HG03066 (cell line): ENCODE results near the gene MRPL12.

Source experiments
- ATAC-seq: cut with Tn5 transposase; IDR thresholded peaks from one replicate; pipeline ENCODE4 v1.9.1; 2021; ENCODE audit warnings: low read depth; ENCODE audit not compliant: unreplicated experiment

Gene MRPL12

DNA sequence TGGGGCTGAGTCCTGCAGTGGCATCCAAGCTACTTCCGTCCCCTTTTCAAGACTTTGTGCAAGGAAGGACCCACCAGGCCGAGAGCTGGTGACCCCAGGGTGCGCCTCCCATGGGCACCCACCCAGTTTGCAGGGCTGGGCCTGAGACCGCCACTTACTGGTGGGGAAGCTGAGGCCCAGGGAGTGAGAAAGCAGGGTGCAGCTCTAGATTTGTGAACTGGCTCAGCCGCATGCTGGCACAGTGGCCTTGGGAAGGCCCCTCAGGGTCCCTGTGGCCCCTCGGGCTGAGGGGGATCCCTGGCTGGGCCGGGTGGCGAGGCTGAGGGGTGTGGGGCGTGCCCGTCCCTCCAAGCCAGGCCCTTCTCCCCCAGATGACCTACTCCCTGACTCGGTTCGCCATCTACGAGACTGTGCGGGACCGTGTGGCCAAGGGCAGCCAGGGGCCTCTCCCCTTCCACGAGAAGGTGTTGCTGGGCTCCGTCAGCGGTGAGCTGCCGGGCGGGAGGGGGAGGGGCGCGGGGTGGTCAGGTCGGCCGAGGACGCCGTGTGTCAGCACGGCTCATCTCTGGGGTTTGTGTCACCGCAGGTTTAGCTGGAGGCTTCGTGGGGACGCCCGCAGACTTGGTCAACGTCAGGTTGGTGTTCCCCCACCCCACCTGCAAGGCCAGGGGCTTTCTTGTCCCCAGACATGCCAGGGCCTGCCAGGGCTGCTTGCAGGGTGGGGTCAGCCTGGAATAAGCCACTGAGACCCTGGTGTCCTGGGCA is 12.1 kb downstream of the MRPL12 start:
- ATAC-seq: no peak

DNA sequence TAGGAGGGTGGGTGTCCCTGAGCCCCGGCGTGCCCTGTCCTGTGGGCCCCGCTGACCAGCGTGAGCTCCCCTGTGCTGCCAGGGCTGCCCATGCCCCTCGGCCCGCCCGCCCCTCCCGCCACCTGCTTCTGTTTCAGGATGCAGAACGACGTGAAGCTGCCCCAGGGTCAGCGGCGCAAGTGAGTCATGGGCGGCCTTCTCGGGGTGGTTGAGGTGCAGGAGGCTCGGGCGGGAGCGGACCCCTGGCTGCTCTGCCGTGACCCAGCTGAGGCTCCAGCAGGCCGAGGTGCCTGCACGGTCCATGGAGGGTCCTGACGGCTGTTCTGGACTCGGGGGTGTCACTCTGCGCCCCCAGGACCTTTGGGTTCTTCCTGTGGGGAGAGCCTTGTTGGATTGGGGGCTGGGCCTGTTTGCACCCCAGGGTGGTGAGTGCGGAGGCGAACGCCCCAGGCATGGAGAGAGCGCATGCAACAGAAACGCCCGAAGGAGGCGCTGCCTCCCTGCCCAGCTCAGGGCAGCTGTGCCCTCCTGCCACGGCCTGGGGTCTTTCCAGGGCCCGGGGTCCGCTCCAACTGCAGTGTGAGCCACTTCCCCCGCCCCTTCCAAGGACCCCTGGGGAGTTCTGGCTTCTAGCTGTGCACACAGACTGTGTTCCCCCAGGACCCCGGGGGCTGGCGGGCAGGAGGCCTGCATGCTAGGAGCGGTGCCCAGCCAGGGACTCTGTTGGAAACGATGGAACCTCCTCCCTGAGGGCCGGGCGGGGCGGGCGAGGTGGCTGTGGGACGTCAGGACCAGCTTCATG is 12.9 kb downstream of the MRPL12 start:
- ATAC-seq: no peak

DNA sequence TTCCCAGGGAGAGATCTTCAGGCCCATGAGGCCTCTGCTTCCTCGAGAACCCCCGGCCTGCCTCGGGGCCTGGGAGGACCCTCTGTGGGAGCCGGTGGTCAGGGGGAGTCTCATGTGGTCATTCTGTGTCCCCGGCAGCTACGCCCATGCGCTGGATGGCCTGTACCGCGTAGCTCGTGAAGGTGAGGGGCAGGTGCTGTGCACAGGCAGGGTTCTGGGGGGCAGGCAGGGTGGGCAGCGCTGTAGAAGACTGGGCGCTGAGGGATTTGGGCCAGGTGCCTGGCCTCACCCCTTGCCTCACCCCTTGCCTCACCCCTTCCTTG is 13.5 kb downstream of the MRPL12 start:
- no peak for ATAC-seq

DNA sequence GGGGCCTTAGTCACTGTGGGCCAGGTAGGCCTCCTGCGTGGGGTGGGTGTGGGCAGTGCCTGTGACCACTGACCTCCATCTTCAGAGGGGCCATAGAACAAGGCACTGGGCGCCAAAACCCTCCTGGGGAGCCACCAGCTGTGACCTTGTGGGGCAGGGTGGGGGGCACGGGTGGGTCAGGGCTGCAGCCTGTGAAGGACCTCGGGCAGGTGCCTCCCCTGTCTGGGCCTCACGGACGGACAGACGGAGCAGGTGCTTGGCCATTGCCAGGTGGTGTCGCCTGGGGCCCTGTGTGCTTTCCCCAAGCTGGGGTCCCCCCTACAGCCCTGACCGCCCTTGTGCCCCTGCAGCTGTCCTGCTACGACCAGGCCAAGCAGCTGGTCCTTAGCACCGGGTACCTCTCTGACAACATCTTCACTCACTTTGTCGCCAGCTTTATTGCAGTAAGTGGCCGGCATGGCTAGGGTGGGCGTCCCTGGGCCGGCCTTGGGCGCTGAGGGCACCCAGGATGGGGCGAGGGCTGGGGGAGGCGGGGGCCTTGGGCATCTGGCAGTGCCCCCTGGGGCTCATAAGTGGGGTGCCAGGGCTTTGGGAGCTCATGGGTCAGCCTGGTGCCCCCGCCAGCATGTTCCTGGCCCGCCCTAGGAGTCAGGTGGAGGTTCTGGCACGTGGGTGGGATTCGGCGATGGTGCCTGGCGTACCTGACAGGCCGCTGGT is 14.0 kb downstream of the MRPL12 start:
- no peak for ATAC-seq

DNA sequence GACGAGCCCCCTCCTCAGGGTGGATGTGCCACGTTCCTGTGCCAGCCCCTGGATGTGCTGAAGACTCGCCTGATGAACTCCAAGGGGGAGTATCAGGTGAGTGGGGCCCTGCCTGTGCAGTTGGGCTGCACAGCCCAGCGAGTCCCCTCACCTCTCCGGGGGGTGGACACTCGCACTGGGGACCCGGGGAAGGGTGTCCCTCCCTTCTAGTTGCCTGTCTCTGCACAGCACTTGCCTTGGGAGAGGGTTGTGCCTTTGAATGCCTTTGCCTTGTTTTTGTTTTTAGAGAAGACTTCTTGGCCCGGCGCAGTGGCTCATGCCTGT is 14.6 kb downstream of the MRPL12 start:
- ATAC-seq: no peak

DNA sequence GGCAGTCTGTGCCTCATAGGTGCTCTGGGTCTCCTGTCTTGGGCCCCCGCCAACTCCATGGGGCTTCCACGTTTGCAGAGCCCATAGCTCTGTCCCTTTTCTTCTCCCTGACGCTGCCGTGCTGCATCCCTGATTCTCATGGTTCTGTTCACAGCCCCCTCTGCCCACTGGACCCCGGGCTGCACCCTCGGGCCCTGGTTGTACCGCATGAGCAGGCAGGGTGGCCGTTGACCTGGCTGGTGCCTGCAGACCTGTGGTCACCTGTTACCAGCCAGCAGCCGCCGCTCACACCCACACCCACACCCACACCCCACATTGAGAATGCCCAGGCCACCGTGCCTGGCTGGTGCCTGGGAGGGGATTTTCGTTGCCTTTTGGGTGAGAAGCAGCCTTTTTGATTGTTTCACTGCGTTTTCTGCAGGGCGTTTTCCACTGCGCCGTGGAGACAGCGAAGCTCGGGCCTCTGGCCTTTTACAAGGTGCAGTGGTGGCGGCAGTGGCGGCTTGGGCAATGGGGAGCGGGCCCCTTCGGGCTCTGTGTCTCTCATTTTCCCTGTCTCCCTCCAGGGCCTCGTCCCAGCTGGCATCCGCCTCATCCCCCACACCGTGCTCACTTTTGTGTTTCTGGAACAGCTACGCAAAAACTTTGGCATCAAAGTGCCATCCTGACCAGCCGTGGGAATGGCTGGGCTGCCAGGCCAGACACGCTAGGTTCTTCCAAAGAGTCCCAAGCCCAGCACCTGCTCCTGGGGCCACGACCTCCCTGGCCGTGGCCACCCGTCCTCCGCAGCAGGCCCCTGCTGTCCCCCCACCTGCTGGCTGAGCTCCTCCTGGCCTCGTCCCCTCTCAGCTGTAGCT is 16.5 kb downstream of the MRPL12 start:
- no peak for ATAC-seq

DNA sequence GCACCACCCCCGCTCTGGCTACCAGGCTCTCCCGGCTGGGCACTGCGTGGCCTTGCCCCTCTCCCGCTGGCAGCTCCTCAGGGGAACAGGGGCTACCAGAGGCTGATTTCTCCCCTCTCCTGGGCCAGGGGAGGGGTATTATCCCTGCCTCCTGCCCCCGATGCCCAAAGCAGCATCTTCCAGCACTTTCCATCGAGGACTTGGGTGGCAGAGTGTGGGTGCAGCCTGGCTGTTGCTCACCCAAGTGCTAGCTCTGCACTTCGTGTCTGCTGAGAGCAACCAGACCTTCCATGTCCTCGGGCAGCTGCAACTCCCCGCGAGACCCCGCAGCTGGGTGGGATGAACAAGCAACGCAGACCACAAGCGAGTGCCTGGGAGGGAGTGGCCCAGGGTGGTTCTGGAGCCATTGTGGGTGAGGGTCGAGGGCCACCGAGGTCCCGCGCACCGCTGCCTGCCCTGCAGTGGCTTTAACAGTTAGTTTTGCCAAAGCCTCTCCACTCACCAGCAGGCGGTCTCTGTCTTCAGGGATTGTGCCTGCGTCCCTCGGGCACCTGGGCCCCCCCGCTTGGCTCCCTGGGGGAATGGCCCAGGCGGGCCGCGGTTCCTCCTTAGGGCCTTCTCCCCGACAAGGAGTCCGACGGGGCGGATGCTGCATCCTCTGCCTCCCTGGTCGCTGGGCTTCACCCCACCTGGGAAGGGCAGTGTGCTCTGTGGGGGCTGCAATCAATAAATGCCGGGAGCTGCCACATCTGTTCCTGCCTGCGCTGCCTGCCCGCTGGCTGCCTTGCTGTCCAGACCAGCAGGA is 17.3 kb downstream of the MRPL12 start:
- ATAC-seq: no peak

DNA sequence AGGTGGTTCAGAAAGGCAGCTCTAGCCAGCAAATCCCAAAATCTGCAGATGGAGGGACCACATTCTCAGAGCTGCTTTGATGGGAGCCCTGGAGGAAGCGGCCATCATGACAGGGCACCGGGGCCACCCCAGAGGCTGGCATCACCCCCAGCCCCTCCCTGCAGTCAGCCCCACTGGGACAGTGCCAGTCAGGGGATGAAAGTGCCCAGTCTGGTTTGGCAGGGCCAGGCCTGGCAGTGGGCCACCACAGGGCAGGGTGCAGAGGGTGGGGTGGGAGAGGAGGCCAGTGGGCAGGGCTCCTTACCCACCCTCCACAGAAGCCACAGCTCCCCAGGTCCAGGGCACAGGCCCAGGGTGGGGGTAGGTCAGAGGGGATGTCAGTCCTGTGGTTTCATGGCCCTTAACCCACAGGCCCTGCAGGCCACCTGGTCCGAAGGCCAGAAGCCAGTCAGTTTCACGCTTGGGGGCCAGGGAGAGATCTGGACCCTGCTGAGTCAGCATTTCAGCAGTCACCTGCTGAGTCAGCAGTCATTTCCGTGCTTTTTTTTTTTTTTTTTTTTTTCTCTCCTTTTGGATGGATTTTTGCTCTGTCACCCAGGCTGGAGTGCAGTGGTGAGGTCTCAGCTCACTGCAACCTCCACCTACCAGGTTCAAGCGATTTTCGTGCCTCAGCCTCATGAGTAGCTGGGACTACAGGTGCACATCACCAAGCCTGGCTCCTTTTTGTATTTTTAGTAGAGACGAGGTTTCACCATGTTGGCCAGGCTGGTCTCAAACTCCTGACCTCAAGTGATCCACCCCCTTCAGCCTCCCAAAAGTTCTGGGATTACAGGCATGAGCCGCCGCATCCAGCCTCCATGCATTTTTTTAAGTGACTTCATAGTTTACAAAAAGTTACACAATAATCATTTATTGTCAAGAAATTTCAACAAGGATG is 19.3 kb downstream of the MRPL12 start:
- ATAC-seq: no peak

DNA sequence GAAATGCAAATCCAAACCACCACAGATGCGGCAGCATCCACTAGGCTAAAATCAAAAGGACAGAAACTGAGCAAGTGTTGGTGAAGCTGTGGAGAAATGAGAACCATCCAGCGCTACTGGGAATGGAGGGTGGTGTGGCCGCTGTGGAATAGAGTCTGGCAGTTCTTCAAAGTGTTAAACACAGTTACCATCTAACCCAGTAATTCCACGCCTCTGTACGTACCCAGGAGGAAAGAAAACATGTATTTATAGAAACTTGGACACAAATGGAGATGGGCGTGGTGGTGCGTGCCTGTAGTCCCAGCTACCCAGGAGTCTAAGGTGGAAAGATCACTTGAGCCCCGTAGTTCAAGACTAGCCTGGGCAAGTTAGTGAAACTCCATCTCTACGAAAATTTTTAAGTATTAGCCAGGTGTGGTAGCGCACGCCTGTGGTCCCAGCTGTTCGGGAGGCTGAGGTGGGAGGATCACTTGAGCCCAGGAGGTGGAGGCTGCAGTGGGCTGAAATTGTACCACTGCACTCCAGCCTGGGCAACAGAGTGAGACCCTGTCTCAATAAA is 20.6 kb downstream of the MRPL12 start:
- no peak for ATAC-seq

DNA sequence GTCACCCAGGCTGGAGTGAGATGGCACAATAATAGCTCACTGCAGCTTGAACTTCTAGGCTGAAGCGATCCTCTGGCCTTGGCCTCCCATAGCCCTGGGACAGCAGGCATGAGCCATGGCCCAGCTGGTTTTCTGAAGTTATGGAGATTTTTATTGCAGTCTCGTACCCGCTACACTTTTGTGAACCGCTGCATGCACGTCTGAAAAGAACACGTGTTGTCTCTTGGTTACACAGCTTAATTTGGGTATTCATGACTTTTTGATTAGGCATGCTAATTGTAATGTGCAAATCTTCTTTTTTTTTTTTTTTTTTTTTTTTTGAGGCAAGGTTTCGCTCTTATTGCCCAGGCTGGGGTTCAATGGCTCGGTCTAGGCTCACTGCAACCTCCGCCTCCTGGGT is 22.3 kb downstream of the MRPL12 start:
- ATAC-seq: no peak

DNA sequence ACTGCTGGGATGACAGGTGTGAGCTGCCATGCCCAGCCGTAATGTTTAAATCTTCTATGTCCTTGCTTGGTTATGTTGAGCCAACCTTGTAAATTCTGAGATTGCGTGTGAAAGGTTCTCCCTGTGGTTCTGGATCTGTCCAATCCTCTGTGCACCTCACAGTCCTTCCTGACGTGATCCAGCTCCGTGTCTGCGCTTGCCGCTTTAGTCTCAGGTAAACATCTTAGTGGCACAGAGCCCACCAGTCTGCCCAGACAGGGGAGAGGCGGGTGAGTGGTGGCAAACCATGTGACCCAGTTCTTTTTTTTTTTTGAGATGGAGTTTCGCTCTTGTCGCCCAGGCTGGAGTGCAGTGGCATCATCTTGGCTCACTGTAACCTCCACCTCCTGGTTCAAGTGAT is 22.8 kb downstream of the MRPL12 start:
- no peak for ATAC-seq

DNA sequence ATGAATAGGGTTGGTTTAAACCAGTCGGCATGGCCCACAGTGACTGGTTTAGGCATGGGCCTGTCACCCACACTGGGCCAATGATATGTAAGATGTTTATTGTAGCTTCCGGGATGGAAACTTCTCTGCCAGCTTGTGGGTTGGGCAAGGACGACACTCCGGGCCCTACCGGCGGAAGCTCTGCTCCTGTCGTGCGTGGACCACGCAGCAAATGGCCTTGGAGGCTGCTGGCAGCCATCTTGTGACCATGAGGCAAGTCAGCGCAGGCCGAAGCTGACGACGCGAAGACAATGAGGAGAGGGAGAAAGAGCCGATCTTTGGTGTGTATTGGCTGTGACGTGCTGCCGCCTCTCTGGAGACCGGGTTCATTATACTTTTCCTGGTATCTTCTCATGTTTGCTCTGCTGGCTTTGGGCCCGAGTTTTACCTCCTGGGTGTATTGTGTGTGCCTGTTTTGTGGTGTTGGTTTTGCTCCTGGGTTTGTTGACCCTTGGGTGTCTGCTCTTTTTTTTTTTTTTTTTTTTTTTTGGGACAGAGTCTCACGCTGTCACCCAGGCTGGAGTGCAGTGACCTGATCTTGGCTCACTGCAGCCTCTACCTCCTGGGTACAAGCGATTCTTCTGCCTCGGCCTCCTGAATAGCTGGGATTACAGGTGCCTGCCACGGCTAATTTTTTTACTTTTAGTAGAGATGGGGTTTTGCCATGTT is 24.3 kb downstream of the MRPL12 start:
- no peak for ATAC-seq

DNA sequence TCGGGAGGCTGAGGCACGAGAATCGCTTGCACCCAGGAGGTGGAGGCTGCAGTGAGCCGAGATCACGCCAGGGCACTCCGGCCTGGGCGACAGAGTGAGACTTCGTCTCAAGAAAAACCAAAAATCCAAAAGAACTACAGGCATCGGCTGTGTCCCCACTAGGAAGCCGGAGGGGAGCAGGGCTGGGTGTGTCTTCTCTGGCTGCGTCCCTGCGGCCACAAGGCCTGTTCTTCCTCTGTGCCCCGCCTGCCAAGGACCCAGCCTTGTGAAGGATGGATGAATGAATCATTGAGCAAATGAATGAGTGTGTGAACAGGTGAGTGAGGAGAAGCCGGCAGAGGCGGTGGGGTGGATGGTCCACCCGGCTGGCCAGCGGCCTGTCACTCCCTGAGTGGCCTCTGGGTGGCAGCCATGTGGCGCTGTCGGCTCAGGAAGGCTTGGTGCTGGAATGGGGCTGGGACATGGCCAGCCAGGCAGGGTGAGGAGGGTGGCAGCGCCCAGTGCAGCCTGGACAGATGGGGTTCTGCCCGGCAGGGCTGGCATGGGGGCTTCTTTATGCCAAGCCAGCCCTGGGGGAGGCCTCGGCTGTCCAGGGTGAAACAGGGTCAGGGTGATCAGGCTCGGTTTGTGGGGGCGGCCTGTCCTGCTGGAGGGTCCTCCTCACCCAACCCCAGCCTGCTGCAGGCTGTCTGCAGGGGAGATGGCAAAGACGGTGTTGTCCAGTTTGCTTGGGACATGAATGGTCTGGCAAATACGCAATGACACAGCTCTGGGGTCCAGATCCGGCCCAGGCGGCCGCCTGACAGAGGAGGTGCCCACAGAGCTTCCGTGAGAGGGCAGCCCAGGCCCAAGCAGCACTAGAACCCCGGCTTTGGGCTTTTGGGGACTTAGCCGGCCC is 30.6 kb downstream of the MRPL12 start:
- no peak for ATAC-seq

DNA sequence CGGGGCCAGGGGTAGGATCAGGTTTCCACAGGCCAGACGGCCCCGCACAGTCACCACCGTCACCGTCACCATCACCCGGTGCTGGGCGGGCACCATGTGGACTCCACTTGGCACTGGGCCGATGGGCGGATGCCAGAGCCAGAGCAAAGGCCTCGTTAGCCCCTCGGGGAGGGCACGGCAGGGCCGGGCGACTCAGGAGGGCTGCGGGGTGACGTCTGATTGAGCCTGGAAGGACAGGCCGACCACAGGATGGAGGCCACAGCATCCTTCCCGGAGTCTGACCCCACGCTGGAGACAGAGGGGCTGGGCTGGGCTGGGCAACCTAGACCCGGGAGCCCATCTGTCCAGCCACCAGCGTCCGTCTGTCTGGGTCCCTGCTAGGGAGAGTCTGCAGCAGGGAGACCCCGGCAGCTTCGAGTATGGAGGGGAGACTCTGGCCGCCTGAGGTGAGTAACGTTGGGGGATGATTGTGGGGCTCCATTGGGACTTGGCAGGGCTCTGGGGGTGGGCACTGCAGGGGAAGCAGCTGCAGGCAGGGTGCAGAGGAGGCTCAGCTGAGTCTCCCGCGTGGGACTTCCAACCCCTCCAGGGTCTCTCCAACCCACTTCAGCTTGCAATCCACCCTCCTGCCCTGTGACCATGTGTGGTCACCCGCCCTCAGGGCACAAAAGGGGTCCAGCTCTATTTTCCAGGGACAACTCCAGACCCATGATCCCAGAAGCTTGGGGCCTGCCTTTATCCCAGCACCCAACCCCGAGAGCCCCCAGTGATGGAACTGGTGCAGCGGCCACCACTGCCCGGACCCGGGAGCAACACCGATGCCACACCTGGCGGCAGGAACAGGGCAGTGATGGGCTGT is 31.5 kb downstream of the MRPL12 start:
- ATAC-seq: no peak

DNA sequence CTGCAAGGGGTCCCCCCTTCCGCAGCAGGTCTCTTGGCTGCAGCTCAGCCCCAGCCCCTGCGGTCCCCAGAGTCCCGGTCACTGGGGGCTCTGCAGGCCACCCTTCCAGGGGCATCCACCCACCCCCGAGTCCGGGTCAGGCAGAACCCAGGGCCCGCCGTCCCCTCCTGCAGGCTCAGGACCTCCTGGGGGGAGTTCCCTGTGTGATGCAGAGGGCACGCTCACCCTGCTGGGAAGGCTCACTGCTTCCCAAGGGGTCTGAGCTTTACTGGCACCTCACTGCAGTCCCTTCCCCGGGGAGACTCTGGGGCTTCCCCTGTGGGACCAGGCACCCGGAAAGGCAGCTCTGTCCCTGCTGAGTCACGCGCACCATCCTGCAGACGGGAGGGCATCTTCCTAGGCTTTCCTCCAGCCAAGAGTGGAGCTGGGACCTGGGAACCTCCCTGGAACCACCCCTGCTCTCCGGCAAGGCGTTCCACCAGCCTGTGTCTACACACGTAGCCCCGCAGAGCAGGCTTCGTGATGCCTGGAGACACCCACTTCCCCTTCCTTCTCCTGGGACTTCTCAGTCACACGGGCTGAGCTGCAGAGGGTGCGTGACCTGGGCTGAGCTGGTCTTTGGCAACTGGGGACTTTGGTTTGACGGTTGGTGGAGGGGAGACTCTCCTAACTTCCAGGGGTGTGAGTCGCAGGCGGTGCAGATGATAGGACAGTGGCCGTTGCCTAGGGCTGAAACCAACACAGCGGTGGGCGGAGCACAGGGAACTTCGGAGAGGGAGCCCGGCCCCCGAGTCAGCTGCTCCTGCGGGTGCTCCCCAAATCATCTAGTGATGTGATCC is 32.3 kb downstream of the MRPL12 start:
- ATAC-seq: no peak
